K562 (cell line): ENCODE results near the gene CDYL2. TPM values are rescaled to one million over a fixed set of nuclear protein-coding genes. Genes with fewer than 3 reads are reported as not detected.

ENCODE experiments used
- ATAC-seq: fragments of 200-7000 bp; cut with Tn5 transposase; 3 replicates; pipeline ENCODE4 v1.9.1; 2020; ENCODE audit warnings: moderate library complexity
- BruUV-seq: library from RNA; stranded (reverse); fragments of 400-500 nt; replicated peaks from 2 replicates; lab custom pipeline; 2021; lab: Mats Ljungman, UMichigan
- CTCF ChIA-PET: fragments of 300-600 bp; formaldehyde crosslinking; extraction: SDS; loops from one replicate; lab custom pipeline; 2021; ENCODE audit warnings: low intra/inter-chr PET ratio; lab: Yijun Ruan, JAX
- POLR2A ChIA-PET: fragments of 300-600, 350-650 bp; sonication (Branson Sonifier 250); formaldehyde crosslinking; extraction: SDS; loops from one replicate; lab custom pipeline; 2021; ENCODE audit warnings: antibody characterized with exemption, inconsistent platforms; lab: Yijun Ruan, JAX
- DNase-seq, 4 experiments: peaks; one replicate each; pipeline versions ENCODE4 v3.0.0 to v3.0.0-alpha.2; 2011 to 2018; ENCODE audit warnings: low spot score in 3 of 4, mixed read lengths in 3 of 4; ENCODE audit errors: extremely low read depth in 1 of 4
- FAIRE-seq: peaks from 2 replicates; lab custom pipeline; 2011; peaks lifted over from hg19 to GRCh38; lab: Jason Lieb, UNC
- H2AFZ ChIP-seq: 2 replicates; pipeline ENCODE4 v1.6.0; 2011; ENCODE audit warnings: low read depth, low read length, control low read depth, inconsistent platforms
- H3K27ac ChIP-seq: fragments of 200-600 bp; 3 replicates; pipeline ENCODE4 v1.8.0; 2011; ENCODE audit warnings: low read depth, mild to moderate bottlenecking, control low read depth, inconsistent platforms, low read length, moderate library complexity, mixed read lengths; ENCODE audit errors: extremely low read depth
- H3K27me3 ChIP-seq, 2 experiments: fragments of 300-600 bp in 1 of 2; 2 replicates in 1 of 2; 3 replicates in 1 of 2; pipeline versions ENCODE4 v1.6.0 to v1.8.0; 2011; ENCODE audit warnings: inconsistent platforms in 2 of 2, low read length in 2 of 2, mild to moderate bottlenecking in 1 of 2, mixed read lengths in 1 of 2, moderate library complexity in 1 of 2; ENCODE audit not compliant: control insufficient read depth in 2 of 2, insufficient read depth in 2 of 2
- H3K36me3 ChIP-seq: fragments of 300-600 bp; 3 replicates; pipeline ENCODE4 v1.8.0; 2011; ENCODE audit warnings: mild to moderate bottlenecking, low read length, inconsistent platforms; ENCODE audit not compliant: control insufficient read depth, insufficient read depth
- H3K4me1 ChIP-seq, 2 experiments: fragments of 200-600 bp in 1 of 2; replicated peaks in 1 of 2; 2 replicates in 1 of 2; 3 replicates in 1 of 2; pipeline versions ENCODE4 v1.5.1 to v1.8.0; 2011; ENCODE audit warnings: inconsistent platforms in 2 of 2, low read length in 2 of 2, mild to moderate bottlenecking in 1 of 2, mixed read lengths in 1 of 2, moderate library complexity in 1 of 2; ENCODE audit not compliant: control insufficient read depth in 2 of 2, insufficient read depth in 2 of 2
- H3K4me2 ChIP-seq: 2 replicates; pipeline ENCODE4 v1.6.1; 2011; ENCODE audit warnings: low read length, control low read depth, inconsistent platforms, mixed read lengths; ENCODE audit not compliant: insufficient read depth
- H3K4me3 ChIP-seq: fragments of 200-600 bp; sonication (generic), shearing (Covaris generic); 2 replicates; pipeline ENCODE4 v1.5.1; 2016; ENCODE audit warnings: control low read depth, inconsistent platforms
- H3K79me2 ChIP-seq: fragments of 200-600 bp; 3 replicates; pipeline ENCODE4 v1.8.0; 2011; ENCODE audit warnings: low read length, inconsistent platforms; ENCODE audit not compliant: control insufficient read depth, insufficient read depth
- H3K9ac ChIP-seq, 2 experiments: 2 replicates each; pipeline versions ENCODE4 v1.6.0 to v1.6.1; 2011; ENCODE audit warnings: low read depth in 2 of 2, low read length in 2 of 2, control low read depth in 1 of 2, inconsistent platforms in 1 of 2, mild to moderate bottlenecking in 1 of 2, mixed read lengths in 1 of 2; ENCODE audit not compliant: insufficient read depth in 1 of 2
- H3K9me1 ChIP-seq: one replicate; pipeline ENCODE4 v1.6.0; 2011; ENCODE audit warnings: inconsistent platforms, mild to moderate bottlenecking, low read length, moderate library complexity; ENCODE audit not compliant: control insufficient read depth, insufficient read depth
- H3K9me3 ChIP-seq: replicated peaks from 2 replicates; pipeline ENCODE4 v1.5.1; 2011; ENCODE audit warnings: low read depth, low read length, inconsistent platforms; ENCODE audit not compliant: control insufficient read depth, insufficient read depth
- H4K20me1 ChIP-seq: replicated peaks from 2 replicates; pipeline ENCODE4 v1.6.1; 2011; ENCODE audit warnings: low read length, inconsistent platforms, mixed read lengths; ENCODE audit not compliant: control insufficient read depth, insufficient read depth
- ATF1 ChIP-seq, 2 experiments: fragments of 450-650 bp in 1 of 2; IDR thresholded peaks; 2 replicates each; pipeline ENCODE4 v1.6.1; 2016; ENCODE audit warnings: missing compliant biosample characterization in 1 of 2, missing genetic modification characterization in 1 of 2
- CCNT2 ChIP-seq: IDR thresholded peaks from 2 replicates; pipeline ENCODE4 v1.6.1; 2011; ENCODE audit warnings: borderline replicate concordance, low read depth, mild to moderate bottlenecking, moderate library complexity, mixed read lengths, low read length; ENCODE audit not compliant: insufficient read length; ENCODE audit errors: extremely low read depth
- CEBPB ChIP-seq: fragments of 450-650 bp; IDR thresholded peaks from 2 replicates; pipeline ENCODE4 v1.6.1; 2016; ENCODE audit warnings: missing genetic modification characterization, missing compliant biosample characterization
- L3MBTL2 ChIP-seq: fragments of 450-650 bp; IDR thresholded peaks from 2 replicates; pipeline ENCODE4 v1.6.1; 2016; ENCODE audit warnings: mild to moderate bottlenecking, moderate library complexity
- MED1 ChIP-seq: sonication (generic); formaldehyde crosslinking; IDR thresholded peaks from 2 replicates; pipeline ENCODE4 v1.8.1; 2023; ENCODE audit warnings: missing genetic modification reagents, borderline replicate concordance
- MYC ChIP-seq, 2 experiments: fragments of 250-450 bp in 1 of 2; sonication (Bioruptor Pico) in 1 of 2; IDR thresholded peaks; 2 replicates each; pipeline versions ENCODE4 v1.5.1 to v1.6.1; 2012 to 2021; ENCODE audit warnings: low read depth in 2 of 2, borderline replicate concordance in 1 of 2, improper control_type of control experiment in 1 of 2, low read length in 1 of 2, mild to moderate bottlenecking in 1 of 2, moderate library complexity in 1 of 2
- NR3C1 ChIP-seq: sonication (generic); formaldehyde crosslinking; IDR thresholded peaks from 2 replicates; pipeline ENCODE4 v1.8.1; 2022; ENCODE audit warnings: missing genetic modification reagents
- POLR2B ChIP-seq: fragments of 450-650 bp; IDR thresholded peaks from 2 replicates; pipeline ENCODE4 v1.6.1; 2018; ENCODE audit warnings: low read depth; ENCODE audit not compliant: partially characterized antibody
- USF2 ChIP-seq: sonication (generic); formaldehyde crosslinking; IDR thresholded peaks from 2 replicates; pipeline ENCODE4 v1.5.0; 2020; ENCODE audit warnings: missing genetic modification reagents
- ZNF444 ChIP-seq: fragments of 250-450 bp; sonication (Bioruptor Pico); IDR thresholded peaks from 2 replicates; pipeline ENCODE4 v1.4.0; 2020; ENCODE audit warnings: mild to moderate bottlenecking, moderate library complexity
- ZNF592 ChIP-seq: fragments of 450-650 bp; IDR thresholded peaks from 2 replicates; pipeline ENCODE4 v1.6.1; 2017; ENCODE audit warnings: antibody characterized with exemption, mild to moderate bottlenecking
- WGBS: fragments of 100-300 bp; shearing (Covaris generic); methylation state at CpG from one replicate; pipeline ENCODE4 v1.1.6; 2016; ENCODE audit warnings: low coverage, mixed read lengths; ENCODE audit not compliant: insufficient coverage; ENCODE audit errors: missing lambda C conversion rate; 5-methylcytosine and 5-hydroxymethylcytosine counted together
- in situ Hi-C: fragments of 300-500 bp; cut with MboI; formaldehyde crosslinking; loops from 4 replicates; pipeline ENCODE4 v1.15.0; 2018; ENCODE audit warnings: inconsistent platforms, mixed read lengths
- intact Hi-C: fragments of 100-400 bp; cut with micrococcal nuclease; formaldehyde crosslinking; loops from 2 replicates; pipeline ENCODE4 v1.14.2; 2022
- polyA plus RNA-seq, 8 experiments: library from polyadenylated mRNA; depleted of rRNA in 4 of 8; stranded (reverse) in 5 of 8; unstranded in 3 of 8; fragments of >200 nt; fragmentation: Nextera tagmentation in 2 of 8; fragmentation: Illumina TruSeq in 1 of 8; extraction: Ambion mirVana in 2 of 8; extraction: Trizol in 1 of 8; gene quantifications; 2 replicates each; pipeline versions ENCODE4 v1.2.1 to v1.2.3, GENCODE V29; 2011 to 2014; ENCODE audit warnings: inconsistent platforms in 1 of 8, missing spikeins in 1 of 8
- total RNA-seq, 7 experiments: library from RNA; depleted of rRNA in 6 of 7; stranded (reverse); fragments of >200 nt in 6 of 7; fragmentation: Illumina TruSeq in 2 of 7; extraction: Trizol in 2 of 7; gene quantifications; 2 replicates each; pipeline versions ENCODE4 v1.2.1 to v1.2.3, GENCODE V29; 2011 to 2021; ENCODE audit warnings: low replicate concordance in 1 of 7

The CDYL2 gene
- total and polyA plus RNA-seq, 9 of the 15 experiments (the other 6 are each of a cell fraction or from before 2014, with no cell fraction given), result under 0.01 to 0.04 (median 0.01) TPM; not detected in 6

GRCh38 chr16:80848862-80849261, 44.5 kb upstream of the CDYL2 start:
- Histone ChIP-seq H3K9me1 (no peaks in the 10 kb centered on the region), H3K9me3 (no peaks in the 10 kb centered on the region), H4K20me1 (no peaks in the 10 kb centered on the region), H3K9ac (no peak overlapping the region), H3K27ac (no peak overlapping the region), H3K4me3 (no peak overlapping the region), H3K27me3 (no peaks in the 10 kb centered on the region), H3K4me1 (no peaks in the 10 kb centered on the region), H2AFZ (no peak overlapping the region), H3K79me2 (no peaks in the 10 kb centered on the region), H3K4me2 (no peak overlapping the region)
- DNase-seq, result no peak
- FAIRE-seq, result no peak
- in situ Hi-C loops, result no loop called here
- CTCF ChIA-PET, result no interaction called here
- 0% methylated on average over 1 of the region's 1 CpG for WGBS
- POLR2A ChIA-PET, result interaction anchor here (0.5 kb wide), 1 partner anchor 28 kb away, joined by 3 read pairs; no protein-coding TSS in a partner anchor
- BruUV-seq, result no TSS peak
- ATAC-seq, result 0 out of 3 replicates have a peak, but pooled peaks have one; percentile 37
- no peak for TF ChIP-seq MYC (IDR thresholded peaks at IDR 0.05; ENCODE audit: low read depth, low read length)
- no peak for TF ChIP-seq MYC (CRISPR knock-in tag; IDR thresholded peaks at IDR 0.05; ENCODE audit: borderline replicate concordance, low read depth)
- TF ChIP-seq USF2 (CRISPR knock-in tag), result peak; percentile 44; the same call in 1 of the 2 replicates
- TF ChIP-seq, all 486 proteins: peak for 1
- H3K36me3 ChIP-seq, result no peaks in the 10 kb centered on the region
- intact Hi-C loops, result no loop called here

GRCh38 chr16:80846680-80847079, 42.3 kb upstream of the CDYL2 start:
- Histone ChIP-seq H3K4me3 (no peak overlapping the region), H3K9ac (no peak overlapping the region), H4K20me1 (no peaks in the 10 kb centered on the region), H3K9me1 (no peaks in the 10 kb centered on the region), H3K4me2 (no peak overlapping the region), H3K36me3 (no peaks in the 10 kb centered on the region), H3K79me2 (no peaks in the 10 kb centered on the region), H3K4me1 (no peaks in the 10 kb centered on the region), H3K27me3 (no peaks in the 10 kb centered on the region), H3K9me3 (no peaks in the 10 kb centered on the region), H2AFZ (no peak overlapping the region), H3K27ac (no peak overlapping the region)
- intact Hi-C loops, result no loop called here
- no TSS peak for BruUV-seq
- CTCF ChIA-PET, result no interaction called here
- POLR2A ChIA-PET, result no interaction called here
- FAIRE-seq (no peak), ATAC-seq (no peak), DNase-seq (no peak)
- WGBS, result 0% methylated on average over 3 of the region's 3 CpGs
- in situ Hi-C loops, result no loop called here
- no peak for TF ChIP-seq POLR2B
- no peak for TF ChIP-seq CCNT2
- TF ChIP-seq L3MBTL2, result no peak
- no peak for TF ChIP-seq CEBPB (tag)
- TF ChIP-seq MED1 (CRISPR knock-in tag), result no peak
- TF ChIP-seq NR3C1 (CRISPR knock-in tag), result no peak
- TF ChIP-seq ATF1 (CRISPR knock-in tag; IDR thresholded peaks at IDR 0.05), result no peak
- TF ChIP-seq ATF1 (tag; IDR thresholded peaks at IDR 0.05), result no peak
- no peak for TF ChIP-seq ZNF444 (CRISPR knock-in tag)
- no peak for TF ChIP-seq ZNF592
